Measurements from ENCODE around the gene EPB42. TPM values are rescaled to one million over a fixed set of nuclear protein-coding genes. Genes with fewer than 3 reads are reported as not detected.
A peak's percentile ranks its signal among the peaks of the same experiment; 100 is the strongest.

Gene EPB42
- total RNA-seq, 1 donor from 2014 or later, result not detected

DNA sequence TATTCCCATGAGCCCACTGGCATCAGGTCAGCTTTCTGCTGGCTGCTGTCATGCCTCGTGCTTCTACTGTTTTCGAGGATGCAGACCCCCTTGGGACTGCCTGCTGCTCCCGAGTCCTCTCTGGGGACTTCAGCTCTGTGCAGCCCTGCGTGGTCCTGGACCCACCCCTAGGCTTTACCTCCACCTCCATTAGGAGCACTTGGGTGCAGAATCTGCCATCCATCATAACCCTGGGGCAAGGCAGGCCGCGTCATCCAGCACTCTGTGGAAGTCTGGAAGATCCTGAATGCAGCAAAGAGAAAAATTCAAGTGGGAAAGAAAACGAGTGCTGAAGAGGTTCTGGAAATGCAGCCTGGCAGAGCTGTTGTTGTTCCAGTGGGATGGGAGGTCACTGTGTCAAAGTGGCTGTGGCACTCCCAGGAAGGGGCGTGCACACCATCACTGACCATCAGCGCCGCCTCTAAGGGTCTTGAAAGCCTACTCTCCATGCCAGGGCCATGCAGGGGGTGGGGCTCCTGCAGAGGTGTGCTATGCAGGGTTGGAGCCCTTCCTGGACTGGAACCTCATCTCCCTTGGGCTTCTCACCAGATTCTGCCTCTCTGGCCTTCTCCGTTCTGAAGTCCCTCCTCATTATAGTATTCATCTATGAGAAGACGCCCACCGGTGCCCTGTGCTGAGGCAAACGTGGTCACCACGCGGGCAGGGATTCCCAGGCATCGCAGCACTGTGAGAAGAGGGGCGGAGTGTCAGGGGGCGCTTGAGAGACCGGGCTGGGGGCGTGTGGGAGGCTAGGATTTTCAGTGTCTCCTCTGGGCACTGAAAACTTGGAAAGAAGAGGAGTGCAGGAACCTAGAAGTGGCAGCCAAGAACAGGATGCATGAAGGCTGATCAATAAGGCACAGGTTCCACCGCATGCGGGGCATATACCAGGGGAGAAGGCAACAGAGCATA is 12.5 kb downstream of the EPB42 start:
- Mint-ChIP-seq H3K4me1 (ENCODE audit: low read depth) (peaks cover 5% of the 10 kb centered on the region), H3K4me3 (ENCODE audit: unreplicated experiment) (no peak overlapping the region), H3K27me3 (ENCODE audit: low read depth) (peaks cover 46% of the 10 kb centered on the region), H3K27ac (ENCODE audit: unreplicated experiment) (no peak overlapping the region), H3K36me3 (ENCODE audit: low read depth) (peaks cover 2% of the 10 kb centered on the region), H3K9me3 (ENCODE audit: low read depth) (no peaks in the 10 kb centered on the region)
- TF ChIP-seq CTCF (IDR thresholded peaks at IDR 0.05), result no peak
- no peak for DNase-seq (ENCODE audit: low spot score)

GRCh38 chr15:43207024-43207423 is 13.8 kb downstream of the EPB42 start:
- no peak overlapping the region for H3K27ac Mint-ChIP-seq (ENCODE audit: unreplicated experiment)
- no peaks in the 10 kb centered on the region for H3K9me3 Mint-ChIP-seq (ENCODE audit: low read depth)
- peaks cover 2% of the 10 kb centered on the region for H3K36me3 Mint-ChIP-seq (ENCODE audit: low read depth)
- TF ChIP-seq CTCF (IDR thresholded peaks at IDR 0.05), result no peak
- DNase-seq (ENCODE audit: low spot score), result no peak
- peaks cover 5% of the 10 kb centered on the region for H3K4me1 Mint-ChIP-seq (ENCODE audit: low read depth)
- H3K27me3 Mint-ChIP-seq (ENCODE audit: low read depth), result peaks cover 54% of the 10 kb centered on the region
- H3K4me3 Mint-ChIP-seq (ENCODE audit: unreplicated experiment), result no peak overlapping the region

- no peak for TF ChIP-seq CTCF (IDR thresholded peaks at IDR 0.05)
- Mint-ChIP-seq H3K27me3 (ENCODE audit: low read depth) (peaks cover 55% of the 10 kb centered on the region), H3K27ac (ENCODE audit: unreplicated experiment) (no peak overlapping the region), H3K4me3 (ENCODE audit: unreplicated experiment) (no peak overlapping the region), H3K36me3 (ENCODE audit: low read depth) (peaks cover 2% of the 10 kb centered on the region), H3K9me3 (ENCODE audit: low read depth) (no peaks in the 10 kb centered on the region), H3K4me1 (ENCODE audit: low read depth) (peaks cover 5% of the 10 kb centered on the region)
- DNase-seq (ENCODE audit: low spot score), result no peak
Measured at GRCh38 chr15:43206054-43206453, 14.8 kb downstream of the EPB42 start.

GRCh38 chr15:43204016-43204901 is 16.6 kb downstream of the EPB42 start:
- Mint-ChIP-seq H3K4me3 (ENCODE audit: unreplicated experiment) (no peak overlapping the region), H3K27ac (ENCODE audit: unreplicated experiment) (no peak overlapping the region), H3K4me1 (ENCODE audit: low read depth) (peaks cover 5% of the 10 kb centered on the region), H3K36me3 (ENCODE audit: low read depth) (peaks cover 2% of the 10 kb centered on the region), H3K27me3 (ENCODE audit: low read depth) (peaks cover 39% of the 10 kb centered on the region), H3K9me3 (ENCODE audit: low read depth) (no peaks in the 10 kb centered on the region)
- no peak for DNase-seq (ENCODE audit: low spot score)
- peak; percentile 82 for TF ChIP-seq CTCF (IDR thresholded peaks at IDR 0.05)

DNA sequence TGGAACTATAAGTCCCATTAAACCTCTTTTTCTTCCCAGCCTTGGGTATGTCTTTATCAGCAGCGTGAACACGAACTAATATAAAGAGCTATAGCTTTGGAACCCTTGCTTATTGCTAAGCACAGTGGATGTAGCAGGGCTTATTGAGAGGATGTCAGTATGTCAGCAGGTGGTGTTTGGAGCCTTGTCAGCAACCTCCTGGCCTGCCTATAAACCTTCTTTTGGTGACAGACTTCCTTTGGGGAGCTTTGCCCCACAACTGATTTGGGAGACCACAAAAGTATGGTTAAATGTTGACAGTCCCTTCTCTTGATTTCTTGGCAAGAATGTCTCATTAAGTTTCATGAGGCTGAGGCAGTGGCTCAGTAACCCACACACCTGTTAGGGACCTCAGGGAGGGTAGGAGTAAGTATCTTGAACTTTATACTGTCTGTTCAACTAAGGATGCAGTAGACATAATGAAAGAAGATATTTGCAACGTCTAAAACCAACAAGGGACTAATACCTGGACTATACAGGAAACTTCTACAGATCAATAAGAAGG is 20.8 kb downstream of the EPB42 start:
- DNase-seq (ENCODE audit: low spot score), result no peak
- H3K27ac Mint-ChIP-seq (ENCODE audit: unreplicated experiment), result no peak overlapping the region
- peaks cover 13% of the 10 kb centered on the region for H3K27me3 Mint-ChIP-seq (ENCODE audit: low read depth)
- peaks cover 13% of the 10 kb centered on the region for H3K36me3 Mint-ChIP-seq (ENCODE audit: low read depth)
- H3K9me3 Mint-ChIP-seq (ENCODE audit: low read depth), result peaks cover 7% of the 10 kb centered on the region
- no peak overlapping the region for H3K4me3 Mint-ChIP-seq (ENCODE audit: unreplicated experiment)
- no peak for TF ChIP-seq CTCF (IDR thresholded peaks at IDR 0.05)
- H3K4me1 Mint-ChIP-seq (ENCODE audit: low read depth), result peaks cover 6% of the 10 kb centered on the region
